NCI-H2227 (cell line): ENCODE results near the gene NANOGP8.

Experiments
- DNase-seq: peaks from one replicate; lab custom pipeline; 2025; ENCODE audit not compliant: unreplicated experiment; lab: John Stamatoyannopoulos, UW

Gene NANOGP8

DNA sequence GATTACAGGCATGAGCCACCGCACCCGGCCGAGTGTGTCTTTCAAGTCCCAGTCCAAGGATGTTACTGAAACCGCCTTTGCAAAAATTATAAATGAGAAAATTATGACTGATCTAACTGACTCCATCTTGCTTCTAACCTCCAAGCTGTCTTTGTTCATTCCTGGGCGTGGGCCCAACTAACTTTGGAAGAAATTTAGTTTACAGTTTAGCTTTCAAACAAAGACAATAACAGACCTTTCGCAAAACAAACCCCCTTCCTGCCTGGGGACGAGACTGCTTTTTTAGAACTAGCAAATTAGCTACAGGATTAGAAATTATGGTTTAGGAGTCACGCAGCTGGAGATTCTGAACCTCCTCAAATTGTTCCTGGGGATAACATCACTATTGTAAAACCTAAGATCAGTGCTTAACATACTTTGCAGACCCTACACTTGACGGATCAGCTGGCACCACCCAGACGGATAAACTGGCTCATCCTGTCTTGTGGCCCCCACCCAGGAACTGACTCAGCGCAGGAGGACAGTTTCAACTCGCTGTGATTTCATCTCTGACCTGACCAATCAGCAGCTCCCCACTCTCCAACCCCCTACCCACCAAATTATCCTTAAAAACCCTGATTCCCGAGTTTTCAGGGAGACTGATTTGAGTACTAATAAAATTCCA, 23.8 kb downstream of the NANOGP8 start:
- DNase-seq = no peak

DNA sequence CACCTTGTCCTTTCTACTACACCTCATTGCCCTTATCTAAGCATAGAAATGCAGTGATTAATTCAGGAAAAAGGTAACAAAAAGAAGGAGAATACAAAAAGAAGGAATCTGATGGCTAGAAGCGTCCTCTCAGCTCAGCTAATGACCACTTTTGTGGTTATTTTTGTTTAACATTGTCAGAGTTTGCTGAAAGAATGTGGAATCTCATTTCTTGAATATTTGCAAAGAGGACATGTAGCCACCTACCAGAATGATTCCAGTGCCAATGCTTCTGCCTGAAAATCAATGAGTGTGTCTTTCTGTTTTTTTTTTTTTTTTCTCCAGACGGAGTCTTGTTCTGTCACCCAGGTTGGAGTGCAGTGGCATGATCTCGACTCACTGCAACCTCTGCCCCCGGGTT, 24.5 kb downstream of the NANOGP8 start:
- DNase-seq = no peak

DNA sequence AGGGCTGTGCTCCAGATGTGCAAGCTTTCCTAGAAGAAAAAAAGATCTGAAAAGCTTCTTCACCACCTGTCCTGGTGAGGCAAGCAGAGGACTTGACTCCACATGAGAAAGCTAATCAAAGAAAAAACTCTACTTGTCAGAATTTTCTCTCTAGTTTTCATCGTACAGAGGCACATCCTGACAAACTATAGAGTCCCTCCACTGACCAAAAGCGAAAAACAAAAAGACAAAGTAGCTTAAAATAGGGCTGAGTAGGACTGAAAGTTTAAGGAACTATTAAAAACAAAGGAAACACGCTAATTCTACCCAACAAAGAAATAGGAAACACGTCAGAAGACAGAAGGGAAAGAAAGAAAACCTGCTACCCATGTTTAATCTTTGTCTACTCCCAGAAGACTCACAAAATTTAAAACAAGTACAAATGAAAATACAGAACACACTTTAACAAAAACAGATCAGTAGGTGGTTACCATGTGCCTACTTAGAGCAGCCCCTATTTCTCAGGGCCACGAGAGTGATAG, 26.5 kb downstream of the NANOGP8 start:
- DNase-seq = no peak

DNA sequence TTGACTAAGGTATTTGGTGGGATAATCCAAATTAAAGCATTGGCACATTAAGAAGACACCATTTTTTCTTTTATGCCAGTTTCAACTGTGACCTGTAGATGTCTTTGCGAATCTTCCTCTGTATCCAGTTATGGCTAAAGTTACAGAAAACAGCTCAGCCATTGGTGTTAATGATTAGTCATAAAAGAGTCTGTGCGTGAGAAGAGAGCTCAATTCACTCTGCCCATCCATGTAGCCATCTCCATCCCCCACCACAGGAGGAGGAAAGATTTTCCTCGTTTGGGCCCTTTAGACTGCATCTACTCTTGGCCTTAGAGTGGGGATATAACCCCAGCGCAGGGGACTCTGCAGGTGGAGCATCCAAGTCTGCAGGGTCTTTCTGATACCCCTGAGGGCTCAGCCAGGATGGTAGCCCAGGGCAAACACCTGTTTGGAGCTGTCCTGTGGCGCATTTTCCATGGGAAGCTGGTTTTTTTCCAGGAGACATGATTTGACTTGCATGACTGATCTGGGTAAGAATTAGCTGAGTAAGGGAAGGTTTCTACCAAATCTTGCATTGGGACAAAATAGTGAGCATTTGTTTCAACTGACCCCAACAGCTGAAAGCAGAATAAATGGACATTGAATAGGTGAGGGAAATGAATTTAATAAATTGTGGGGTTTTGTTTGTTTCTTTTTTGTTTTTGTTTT, 29.5 kb downstream of the NANOGP8 start:
- no peak for DNase-seq

DNA sequence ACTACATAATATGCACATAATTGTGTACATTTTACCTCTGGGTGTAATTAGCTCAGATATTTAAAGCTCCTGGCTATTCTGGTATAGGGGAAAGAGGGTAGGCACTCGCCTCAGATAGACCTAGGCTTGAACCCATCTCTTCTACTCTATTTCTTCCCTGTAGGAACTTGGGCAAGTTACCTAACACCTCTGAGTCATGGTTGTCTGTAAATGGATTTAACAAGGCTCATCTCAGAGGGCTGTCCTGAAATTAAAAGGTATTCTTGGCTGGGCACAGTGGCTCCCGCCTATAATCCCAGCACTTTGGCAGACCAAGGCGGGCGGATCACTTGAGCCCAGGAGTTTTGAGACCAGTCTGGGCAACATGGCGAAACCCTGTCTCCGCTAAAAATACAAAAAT, 30.7 kb downstream of the NANOGP8 start:
- no peak for DNase-seq

DNA sequence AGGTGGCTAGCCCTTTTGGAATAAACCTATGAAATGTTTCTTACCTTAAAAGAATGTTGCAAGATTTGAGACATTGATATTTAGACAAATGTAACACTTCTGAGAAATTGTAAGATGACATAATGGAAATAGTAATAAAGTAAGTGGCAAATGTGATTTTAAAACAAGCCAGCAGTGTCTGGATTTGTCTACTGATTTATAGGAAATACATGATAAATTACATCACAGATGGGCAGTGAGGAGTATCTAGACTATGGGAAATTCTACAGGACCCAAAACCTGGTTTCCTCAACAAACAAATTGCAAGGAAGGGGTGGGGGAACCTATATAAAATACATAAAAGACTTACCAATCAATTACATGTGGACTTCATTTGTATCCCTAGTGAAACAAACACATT, 37.1 kb downstream of the NANOGP8 start:
- DNase-seq = no peak

DNA sequence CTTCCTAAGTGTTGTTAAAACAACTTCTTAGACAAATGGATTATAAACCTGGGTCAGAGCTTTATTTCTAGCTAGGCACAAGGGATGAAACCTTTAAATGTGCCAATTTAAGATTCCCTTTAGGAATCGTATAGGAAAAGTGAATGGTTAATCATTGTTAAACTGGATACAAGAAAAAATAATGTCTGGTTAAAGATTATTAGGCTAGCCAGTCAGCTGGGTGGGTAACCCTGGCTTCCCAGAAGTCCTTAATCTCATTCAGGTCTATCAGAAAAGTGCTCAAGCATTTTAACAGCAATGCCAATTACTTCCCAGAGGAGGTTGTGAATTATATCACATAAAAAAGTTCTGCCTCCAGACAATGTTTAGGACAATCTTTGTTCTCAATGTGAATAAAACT, 37.6 kb downstream of the NANOGP8 start:
- DNase-seq = no peak

DNA sequence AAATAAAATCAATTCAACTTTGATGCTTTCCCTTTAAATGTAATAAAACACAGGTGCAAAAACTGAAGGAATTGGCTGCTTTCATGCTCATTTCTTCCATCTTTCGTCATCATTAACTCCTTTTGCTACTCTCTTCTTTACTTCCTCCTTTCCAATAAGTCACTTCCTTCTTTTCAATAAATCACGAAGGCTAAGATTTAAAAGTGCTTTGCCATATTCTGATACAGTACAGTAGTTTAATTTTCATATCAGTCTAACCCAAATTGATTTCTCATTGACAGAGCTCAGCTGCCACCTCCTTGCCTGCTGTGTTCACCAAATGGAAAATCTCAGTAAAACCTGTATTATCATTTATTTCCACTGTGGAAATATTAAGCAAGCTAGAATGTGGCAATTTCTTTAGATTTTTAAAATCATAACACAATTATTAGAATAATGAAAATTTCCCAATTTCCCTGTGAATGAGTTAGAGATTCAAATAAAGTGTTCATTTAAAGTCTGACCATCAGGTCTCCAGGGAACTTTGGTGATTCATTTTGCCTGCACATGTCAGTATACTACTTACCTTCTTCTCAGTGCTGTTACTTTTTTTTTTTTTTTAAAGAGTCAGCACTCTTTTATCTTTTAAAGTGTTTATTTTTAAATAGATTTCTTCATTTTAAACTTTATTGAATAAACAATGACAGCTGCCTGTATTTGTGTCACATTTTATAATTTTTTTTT, 41.6 kb downstream of the NANOGP8 start:
- no peak for DNase-seq

DNA sequence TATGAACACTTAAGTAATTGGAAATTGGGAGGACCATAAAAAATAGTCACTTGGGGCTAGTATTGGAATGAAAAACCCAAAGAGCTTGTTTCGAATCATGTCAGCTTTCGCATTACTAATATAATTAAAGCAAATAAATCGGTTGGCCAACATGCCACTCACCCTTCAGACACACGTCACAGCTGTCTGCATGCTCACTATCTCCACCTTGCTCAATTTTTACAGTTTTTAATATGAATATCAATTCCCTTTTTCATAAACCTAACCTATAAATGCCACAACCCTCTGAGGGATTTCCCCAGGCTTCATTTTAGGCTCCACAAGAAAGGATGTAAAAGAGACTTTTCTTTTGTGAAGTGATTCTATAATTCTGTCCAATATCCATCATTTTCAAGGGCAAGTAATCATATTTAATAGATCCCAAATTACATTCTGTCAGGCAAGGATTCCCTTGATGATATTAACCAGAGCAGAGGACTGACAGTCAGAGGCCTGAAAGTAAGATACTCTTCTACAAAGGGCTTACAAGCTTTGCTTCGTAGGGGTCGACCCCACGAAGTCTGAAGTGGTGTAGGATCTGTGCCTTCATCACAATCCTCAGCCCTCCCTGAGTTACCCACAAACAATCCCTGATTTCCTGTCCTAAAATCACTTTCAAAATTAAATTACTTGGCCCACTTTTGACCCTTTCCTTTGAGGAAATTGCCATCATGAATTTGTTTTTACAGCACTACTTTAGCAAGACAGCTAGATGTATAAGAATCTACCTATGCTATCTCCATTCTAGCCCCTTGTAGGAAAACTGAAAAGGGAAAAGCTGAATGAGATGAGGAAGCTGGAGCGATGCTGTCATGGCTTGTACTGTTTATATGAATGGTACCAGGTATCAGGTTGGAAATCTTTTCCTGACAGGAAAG, 44.5 kb downstream of the NANOGP8 start:
- peak; percentile 54 for DNase-seq

DNA sequence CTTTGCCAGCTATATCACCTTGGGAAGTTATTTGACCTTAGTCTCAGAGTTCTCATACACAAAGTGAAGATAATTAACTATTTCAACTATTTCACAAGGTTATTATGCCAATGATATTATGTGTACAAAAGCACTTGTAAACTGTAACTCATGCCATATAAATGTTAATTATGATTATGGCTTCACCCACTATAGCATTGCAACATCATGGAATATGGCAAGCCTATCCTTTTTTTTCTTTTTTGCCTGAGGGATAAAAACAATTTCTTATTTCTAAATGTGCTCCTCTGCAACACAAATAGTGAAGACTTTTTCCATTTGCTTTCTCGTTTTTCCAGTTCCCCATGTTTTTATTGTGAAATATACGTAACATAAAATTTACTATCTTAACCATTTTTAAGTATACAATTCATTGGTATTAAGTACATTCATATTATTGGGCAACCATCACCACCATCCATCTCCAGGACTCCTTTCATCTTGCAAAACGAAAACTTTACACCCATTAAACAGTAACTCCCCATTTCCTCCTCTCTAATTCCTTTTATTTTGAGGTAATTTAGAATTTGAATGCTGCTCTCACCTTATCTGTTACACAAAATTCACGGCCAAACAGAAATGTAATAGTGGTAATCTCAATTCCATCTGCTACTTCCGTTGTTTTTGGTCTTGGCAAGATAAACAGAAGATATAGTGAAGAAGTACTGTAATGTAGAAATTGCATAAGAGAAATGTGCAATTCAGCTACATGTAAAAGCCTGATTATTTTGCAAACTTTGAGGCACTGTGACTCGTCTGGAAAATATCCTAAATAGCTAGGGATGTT, 46.3 kb downstream of the NANOGP8 start:
- DNase-seq = no peak
